Measurements from ENCODE around the gene NQO2. TPM values are rescaled to one million over a fixed set of nuclear protein-coding genes. Genes with fewer than 3 reads are reported as not detected.

Gene NQO2
- total RNA-seq, 1 experiment from 2014 or later = 105 TPM

- Histone ChIP-seq H4K8ac (replicated peaks; ENCODE audit: insufficient read length, low read depth, low read length) (no peak overlapping the region), H3K9me3 (ENCODE audit: control insufficient read depth, low read depth, low read length) (peaks cover 27% of the 10 kb centered on the region), H3K9ac (ENCODE audit: extremely low read depth, insufficient read length, low read length) (no peak overlapping the region), H3T11ph (ENCODE audit: low read length) (no peak overlapping the region), H2BK5ac (ENCODE audit: insufficient read length, low read length) (no peak overlapping the region), H3K79me1 (ENCODE audit: insufficient read depth, low read depth, low read length, poor library complexity, severe bottlenecking) (no peaks in the 10 kb centered on the region), H3K4me2 (ENCODE audit: insufficient read depth, insufficient read length, low read length) (no peak overlapping the region), H3K4ac (ENCODE audit: low read depth, low read length) (no peak overlapping the region), H2AFZ (ENCODE audit: low read length) (no peak overlapping the region), H4K91ac (ENCODE audit: insufficient read length, low read depth, low read length) (no peak overlapping the region), H3K14ac (ENCODE audit: insufficient read depth, low read length) (no peak overlapping the region), H2BK12ac (ENCODE audit: insufficient read length, low read depth, low read length) (no peak overlapping the region), H2BK20ac (ENCODE audit: low read depth, low read length, poor library complexity, severe bottlenecking) (no peak overlapping the region), H3K23ac (ENCODE audit: insufficient read length, low read depth, low read length) (no peak overlapping the region), H3K4me1 (ENCODE audit: insufficient read depth, low read length) (peaks cover 2% of the 10 kb centered on the region; the same call in 1 of the 2 replicates), H4K5ac (ENCODE audit: insufficient read length, low read depth, low read length) (no peak overlapping the region), H3K23me2 (ENCODE audit: insufficient read length, low read depth, low read length, poor library complexity, severe bottlenecking) (no peaks in the 10 kb centered on the region), H3K79me2 (ENCODE audit: insufficient read depth, low read length) (peaks cover 1% of the 10 kb centered on the region; the same call in 1 of the 2 replicates), H3K56ac (ENCODE audit: insufficient read length, low read depth, low read length) (no peak overlapping the region), H3K18ac (ENCODE audit: insufficient read length, low read depth, low read length) (no peak overlapping the region), H2BK15ac (ENCODE audit: low read depth, low read length) (no peak overlapping the region), H2BK120ac (ENCODE audit: low read depth, low read length, poor library complexity, severe bottlenecking) (no peak overlapping the region), H3K27me3 (ENCODE audit: insufficient read depth, low read length) (no peaks in the 10 kb centered on the region), H3K27ac (ENCODE audit: insufficient read length, low read depth, low read length) (no peak overlapping the region), H2AK5ac (ENCODE audit: insufficient read length, low read length) (no peak overlapping the region), H4K20me1 (ENCODE audit: control insufficient read depth, insufficient read depth, insufficient read length) (no peaks in the 10 kb centered on the region)
- peaks cover 34 to 37% of the 10 kb centered on the region in 2 experiments for H3K9me3 Mint-ChIP-seq
- no peak for DNase-seq
- H3K27ac Mint-ChIP-seq = peak overlapping the region; percentile 79 to 92 (median 86); a peak in 5 of 7 replicates
- peak overlapping the region; percentile 1 to 13; a peak in 2 of 5 replicates for H3K4me3 Mint-ChIP-seq
- H3K36me3 Mint-ChIP-seq (ENCODE audit: insufficient read depth in 1 of 3, low read depth in 3 of 3) = peaks cover 81 to 91% (median 87%) of the 10 kb centered on the region in 3 experiments
- H3K27me3 Mint-ChIP-seq (ENCODE audit: low read depth) = no peaks in the 10 kb centered on the region
- TF ChIP-seq CTCF (conservative IDR thresholded peaks at IDR 0.05) = no peak
- WGBS (ENCODE audit: extremely low coverage, insufficient read length, low lambda C conversion rate) = no CpG with 5 or more reads among the region's 3 CpGs
- H3K4me1 Mint-ChIP-seq = peaks cover 54 to 59% of the 10 kb centered on the region in 2 experiments
Measured at GRCh38 chr6:3009930-3010329, 10.2 kb downstream of the NQO2 start.

Measured in H9 (cell line).